NCI-H1417 (cell line): ENCODE results near the gene SND1.

ENCODE experiments used
- DNase-seq, 3 experiments: peaks; one replicate each; lab custom pipeline; 2025; lab: John Stamatoyannopoulos, UW

SND1 gene

DNA sequence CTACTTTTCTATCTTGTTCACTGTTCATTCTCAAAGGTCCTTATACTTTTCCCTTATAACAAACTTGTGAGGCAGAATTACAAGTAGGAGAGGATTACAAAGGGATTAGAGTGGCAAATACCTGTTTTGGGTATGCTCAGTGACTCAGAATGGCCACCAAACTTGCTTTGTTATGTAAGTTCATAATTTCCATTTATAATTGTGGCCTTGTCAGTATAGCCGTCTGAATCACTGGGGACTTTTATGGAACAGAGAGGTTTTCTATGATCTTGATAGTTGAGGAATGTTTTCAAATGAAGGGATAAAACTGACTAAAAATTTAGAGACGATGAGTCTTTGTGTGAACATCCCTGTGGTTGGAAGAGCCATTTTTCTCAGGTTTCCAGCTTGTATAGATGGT is 116.2 kb downstream of the SND1 start:
- no peak for DNase-seq

DNA sequence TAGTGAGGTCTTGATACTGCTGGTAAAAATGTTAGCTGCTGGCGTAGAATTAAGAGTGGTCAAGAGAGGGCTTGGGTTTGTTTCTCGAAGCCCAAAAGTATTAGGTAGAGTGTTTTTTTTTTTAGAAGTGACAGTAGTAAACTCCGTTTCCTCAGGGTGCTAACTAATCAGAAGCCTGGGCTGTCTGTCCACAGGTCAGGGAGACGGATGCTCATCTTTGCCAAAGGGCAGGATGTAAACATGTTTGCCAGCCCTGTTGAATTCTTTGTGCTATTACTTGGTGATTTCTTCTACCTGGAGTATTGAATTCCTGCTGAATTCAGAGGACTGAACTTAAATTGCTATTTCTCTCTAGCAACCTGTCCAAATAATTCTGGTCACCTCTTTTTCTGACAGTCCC is 117.1 kb downstream of the SND1 start:
- DNase-seq, result no peak

DNA sequence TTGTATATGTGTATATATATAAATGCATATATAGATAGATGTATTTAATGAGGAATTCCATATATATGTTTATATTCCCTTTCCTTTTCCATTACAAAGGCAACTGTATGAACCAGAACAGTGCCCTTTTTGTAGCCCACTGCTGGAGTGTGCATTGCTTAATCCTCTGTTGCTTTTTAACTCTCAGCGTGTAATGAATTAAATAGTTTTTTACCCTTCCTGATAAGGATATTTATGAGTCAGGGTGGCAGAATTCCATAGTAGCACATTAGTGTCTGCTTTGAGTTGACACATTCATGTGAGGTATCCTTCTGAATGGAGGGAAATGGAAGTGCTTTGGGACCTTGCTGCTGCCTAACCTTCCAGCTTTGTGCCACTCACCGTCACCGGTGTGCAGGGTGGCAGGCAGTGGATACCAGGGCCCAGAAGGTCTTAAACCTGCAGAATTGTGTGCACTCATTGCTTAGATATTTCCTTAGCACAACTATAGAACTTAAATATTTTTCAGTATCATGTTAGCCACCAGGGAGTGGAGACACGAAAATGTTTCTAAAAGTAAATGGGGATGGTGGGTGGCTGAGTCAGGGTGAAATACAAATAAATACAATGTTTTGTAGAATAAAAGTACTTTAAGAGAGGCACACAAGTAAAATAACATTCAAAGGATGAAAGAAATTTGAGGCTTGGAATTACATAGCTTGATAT is 117.9 kb downstream of the SND1 start:
- DNase-seq, result no peak

DNA sequence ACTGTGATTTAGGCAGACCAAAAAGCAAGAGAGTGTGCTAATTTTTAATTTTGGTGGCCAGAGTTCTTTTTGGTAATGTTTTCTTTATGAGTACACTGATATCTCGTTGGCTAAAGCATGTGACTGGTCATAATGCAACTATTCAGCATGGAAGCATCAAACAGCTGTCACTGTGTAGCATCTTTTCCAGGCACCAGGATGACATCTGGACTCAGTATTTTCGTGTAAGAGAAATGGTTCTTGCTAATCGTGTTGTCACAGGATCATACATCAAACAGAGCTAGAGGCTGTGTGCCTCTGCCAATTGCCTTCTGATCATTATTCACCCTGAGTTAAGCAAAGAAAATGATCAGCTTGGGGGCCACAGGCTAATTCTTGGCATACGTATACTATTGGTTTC is 118.9 kb downstream of the SND1 start:
- DNase-seq, result no peak

DNA sequence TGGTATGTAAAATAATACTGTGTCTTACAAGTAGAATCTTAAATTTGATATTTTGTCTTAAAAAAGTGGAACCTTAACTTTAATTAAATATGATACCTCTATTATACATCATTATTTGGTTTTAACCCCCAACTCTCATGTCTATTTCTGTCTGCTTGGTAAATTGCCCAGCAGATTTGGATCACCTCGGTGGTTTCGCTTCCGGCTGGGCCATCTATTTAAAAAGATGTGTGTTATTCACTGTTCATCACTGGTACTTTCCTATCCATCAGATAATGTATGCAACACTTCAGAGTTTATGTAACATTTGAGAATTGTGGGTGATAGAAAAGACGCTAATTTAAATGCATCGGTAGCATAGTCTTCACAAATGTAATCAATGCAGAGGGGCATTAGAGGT is 119.7 kb downstream of the SND1 start:
- no peak for DNase-seq

DNA sequence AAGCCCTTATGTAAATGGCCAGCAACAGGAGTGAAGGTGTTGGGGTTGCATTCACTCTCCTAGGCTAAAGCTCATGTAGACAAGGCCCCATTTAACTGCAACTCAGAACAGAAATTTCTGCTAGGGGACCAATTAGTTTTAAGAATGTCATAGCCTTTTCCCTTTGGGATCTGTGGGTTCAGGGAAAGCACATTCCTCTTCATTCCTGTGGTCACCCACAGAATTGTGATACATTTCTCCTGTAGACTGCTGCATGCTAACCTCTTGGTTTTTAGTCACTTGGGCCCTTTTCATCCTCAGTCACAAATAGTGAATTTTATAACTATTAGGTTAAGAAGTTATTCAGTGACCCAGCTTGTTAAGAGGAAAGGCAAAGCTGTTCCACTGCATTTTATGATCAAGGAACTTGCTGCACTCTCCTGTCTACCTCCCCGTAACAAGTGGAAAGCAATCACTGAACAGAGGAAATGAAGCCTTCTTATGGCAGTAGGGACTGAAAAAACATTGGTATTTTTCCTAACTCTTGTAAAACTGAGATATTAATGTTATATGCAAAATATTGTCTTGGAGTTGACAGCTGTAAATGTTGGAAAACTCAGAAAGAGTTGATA is 124.9 kb downstream of the SND1 start:
- DNase-seq, result no peak

DNA sequence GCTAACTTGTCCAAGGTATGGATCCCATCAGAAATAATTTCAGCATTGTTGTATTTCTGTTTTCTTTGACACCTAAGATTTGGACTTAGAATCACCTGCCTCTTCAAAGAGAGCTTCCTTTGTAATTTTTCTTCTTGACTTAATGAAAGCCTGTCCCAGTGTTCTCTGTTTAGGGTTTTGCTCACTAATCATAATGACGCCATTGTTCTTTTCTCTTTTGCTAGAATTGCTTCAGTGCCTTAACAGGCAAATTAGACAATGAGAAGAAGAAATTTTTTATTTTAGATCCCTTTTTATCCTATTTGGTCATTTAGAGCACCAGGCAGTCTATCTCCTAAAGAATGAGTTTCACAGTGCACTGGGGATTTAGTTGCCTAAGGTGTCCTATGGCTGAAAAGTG is 128.5 kb downstream of the SND1 start:
- no peak for DNase-seq

DNA sequence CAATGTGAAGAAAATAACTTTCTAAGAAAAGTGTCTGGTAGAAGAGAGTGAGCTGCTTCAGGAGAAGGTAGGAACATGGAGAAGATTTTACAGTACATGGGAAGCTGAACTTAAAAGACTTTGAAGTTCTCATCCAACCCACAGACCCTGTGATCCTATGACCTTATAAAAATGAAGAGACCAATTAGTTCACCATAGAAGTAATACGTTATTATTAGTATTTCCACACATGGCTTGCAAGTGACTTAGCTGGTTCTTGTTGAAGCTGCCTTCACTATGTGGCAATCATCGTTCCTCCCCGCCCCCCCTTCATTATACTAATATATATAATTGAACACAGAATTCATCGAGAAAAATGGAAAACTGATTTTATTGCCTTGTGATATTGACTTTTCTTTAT is 129.1 kb downstream of the SND1 start:
- DNase-seq, result no peak

DNA sequence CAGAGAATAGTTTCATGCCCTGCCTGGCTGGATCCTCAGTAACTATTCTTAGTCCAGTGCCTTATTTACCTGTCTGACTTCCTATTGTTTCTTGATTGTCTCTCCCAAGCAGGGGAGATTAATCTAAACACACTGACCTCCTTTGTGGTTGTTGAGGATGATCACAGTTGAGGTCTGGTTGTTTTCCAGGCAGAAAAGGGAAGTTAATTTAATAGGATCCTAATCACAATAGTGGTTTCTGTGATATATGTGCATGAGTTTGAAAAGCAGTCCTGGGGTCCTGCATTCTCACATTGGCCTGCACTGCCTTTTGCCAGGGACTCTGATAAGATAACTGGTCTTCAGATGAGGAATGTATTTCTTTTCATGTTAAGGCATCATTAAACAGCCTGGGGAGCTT is 130.1 kb downstream of the SND1 start:
- no peak for DNase-seq

DNA sequence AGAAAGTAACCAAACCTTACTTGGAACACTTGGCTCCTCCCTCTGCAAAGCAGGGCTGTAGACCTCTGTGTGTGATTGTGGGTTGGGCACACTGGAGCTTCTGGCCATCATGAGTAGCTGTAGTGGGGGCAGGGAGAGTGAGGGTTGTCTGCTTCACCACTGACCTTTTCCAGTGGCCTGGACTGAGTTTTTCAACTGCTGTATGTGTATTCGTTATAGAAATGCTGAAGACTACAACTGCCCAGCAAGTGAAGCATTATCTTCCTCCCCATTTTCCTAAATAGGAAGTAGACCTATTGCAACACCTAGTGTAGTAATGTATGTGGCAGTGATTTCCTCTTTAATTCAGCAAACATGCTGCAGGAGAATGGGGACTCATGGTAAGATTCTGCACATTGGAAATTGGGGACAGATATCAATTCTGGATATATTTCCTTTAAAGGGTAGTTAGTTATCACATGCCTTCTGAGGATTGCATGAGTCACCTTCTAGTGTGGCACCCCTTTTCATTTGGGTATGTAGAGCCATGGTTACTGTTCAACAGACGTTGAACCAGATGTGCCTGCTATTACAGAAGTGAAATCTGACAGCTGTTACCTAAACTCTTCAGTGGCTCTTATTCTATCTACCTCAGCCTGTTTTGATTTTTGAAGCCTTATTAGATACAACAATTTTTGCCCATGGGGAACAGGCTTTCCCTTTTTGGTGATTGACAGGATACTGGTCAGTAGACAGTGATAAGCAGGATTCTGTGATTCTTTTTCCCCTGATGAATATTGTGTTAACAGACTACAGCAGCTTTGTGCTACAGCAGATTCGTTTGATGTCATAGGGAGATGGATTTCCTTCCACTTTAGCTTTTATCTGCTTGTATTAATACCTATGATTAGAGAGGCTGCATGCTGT is 130.9 kb downstream of the SND1 start:
- peak in 1 of 3 experiments; percentile 44 for DNase-seq

DNA sequence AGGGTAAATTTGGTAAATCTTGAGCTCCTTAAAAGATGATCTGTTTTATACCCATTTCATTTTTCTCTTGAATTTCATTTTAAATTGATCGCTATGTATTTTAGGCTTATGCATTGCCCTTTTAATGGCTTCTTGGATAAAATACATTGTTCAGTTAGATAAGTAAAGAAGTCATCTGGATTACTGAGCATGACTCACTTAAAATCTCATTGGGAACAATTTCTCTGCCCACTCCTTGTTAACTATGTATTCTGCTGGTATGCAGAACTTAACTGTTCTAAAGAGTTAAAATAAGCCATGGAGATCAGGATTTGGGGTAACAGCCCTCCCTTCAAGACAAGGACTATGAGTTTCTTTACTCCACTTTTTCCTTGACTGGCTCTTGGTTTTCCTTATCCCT is 134.2 kb downstream of the SND1 start:
- DNase-seq, result no peak

DNA sequence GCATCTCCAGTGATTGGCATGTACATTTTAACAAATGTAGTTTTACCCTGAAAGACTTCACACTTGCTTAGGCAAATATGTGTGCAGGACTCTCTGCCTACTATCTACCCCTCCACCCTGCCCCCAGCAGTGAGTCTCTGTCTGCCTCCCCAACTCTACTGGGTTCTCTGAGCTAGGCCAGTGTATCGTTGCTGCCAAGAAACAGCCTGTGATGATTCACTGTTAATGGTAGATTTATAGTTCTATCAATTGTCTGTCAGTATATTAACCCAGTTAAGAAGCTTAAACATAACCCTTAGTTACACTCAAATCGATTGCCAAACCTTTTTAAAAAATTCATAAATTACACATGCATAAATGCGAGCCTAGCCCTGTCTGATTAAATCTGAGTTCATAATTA is 137.0 kb downstream of the SND1 start:
- DNase-seq, result no peak

DNA sequence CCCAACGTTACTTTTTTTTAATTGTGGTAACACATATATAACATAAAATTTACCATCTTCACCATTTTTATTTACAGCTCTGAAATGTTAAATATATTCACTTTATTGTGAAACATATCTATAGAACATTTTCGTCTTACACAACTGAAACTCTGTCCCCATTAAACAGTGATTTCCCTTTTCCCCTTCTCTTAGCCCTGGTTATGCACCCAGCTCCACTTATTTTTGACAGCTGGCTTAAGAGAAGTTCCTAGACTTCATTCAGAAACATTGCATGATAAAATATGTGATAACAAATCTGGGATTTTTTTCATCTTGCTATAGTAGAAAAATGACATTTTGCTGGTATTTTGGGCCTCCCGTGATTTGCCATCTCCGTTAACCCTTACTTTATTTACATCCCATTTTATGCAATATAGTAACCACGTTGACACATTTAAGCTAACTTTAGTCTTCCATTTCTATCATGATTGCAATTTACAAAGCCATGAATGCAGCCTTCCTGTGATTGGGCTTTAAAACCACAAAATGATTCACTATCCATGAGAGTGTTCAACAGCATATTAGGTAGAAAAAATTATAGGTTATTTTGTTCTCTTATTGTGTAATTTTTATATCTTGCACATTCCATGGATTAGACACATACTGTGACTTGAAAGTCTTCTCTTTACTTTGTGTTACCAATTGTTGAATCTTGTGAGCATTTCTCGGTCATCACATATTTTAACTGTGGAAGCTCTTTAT is 139.6 kb downstream of the SND1 start:
- no peak for DNase-seq

DNA sequence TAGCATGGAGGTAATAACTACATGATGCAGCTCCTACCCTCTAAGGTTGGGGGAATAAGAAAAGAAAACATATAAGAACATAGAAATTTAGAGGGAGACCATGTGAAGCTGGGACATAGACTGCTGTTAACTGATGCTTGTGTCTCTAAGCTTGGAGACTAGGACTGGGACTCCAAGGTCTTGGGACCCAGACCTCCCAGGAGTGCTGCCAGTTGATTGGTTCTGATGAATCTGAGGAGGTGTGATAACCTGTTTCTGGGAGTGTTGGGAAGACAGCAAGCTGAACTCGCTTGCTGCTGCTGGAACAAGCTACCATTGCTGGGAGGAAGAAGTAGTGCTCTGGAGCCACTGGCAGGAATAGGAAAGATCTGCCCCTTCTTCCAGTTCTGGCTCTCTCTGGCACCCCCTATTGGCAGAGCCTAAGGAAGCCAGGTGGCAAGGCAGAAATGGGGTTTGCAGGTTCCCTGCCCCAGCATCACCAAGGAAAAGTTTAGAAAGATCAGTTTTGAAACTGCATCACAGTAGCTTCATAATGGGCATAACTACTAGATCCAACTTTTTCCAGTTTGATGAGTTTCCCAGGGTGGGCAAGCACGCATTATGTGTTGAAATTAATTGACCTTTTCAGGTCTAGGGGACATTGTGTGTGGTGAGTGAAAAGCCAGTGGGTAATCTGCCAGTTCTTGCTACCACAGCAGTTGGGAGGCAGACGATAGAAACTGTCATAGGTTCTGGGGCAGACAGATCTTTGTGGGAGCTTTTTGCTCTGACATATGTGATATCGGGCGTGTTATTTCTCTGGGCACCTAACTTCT is 140.7 kb downstream of the SND1 start:
- DNase-seq, result peak in 2 of 3 experiments; percentile 22

DNA sequence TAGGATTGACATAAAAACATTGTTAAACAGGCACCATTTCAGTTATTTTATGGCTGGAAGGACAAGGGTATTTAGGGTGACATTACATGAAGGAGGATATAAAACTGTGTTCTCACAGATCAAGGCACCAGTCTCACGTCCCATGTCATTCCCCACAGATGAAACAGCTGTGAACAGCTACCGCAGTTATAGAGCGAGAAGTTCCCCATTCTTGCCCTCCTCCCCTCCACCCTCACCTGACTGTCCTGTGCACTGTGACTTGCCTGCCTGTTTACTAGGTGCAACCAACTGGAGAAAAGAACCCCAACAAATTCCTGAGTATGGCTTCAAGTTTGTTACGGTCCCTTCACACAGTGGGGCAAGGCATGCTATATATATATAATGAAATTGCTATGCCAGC is 141.6 kb downstream of the SND1 start:
- no peak for DNase-seq

DNA sequence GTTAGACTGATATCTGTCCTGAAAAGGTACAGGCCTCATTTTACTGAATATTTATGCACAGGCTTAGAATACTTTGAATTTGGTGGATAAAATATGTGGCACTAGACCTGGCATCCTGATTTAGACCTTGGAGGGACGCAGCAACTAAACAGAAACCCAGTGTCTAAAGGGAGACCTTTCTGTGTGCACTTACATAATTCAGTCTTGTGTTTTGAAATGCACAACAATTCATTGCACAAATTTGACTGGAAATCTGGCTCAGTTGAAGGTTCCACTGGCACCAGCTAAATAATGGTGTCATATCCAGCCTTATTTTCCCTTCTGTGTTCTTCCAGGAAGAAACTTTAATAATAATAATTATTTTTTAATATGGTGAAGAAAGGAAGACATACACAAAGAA is 142.1 kb downstream of the SND1 start:
- DNase-seq, result no peak

DNA sequence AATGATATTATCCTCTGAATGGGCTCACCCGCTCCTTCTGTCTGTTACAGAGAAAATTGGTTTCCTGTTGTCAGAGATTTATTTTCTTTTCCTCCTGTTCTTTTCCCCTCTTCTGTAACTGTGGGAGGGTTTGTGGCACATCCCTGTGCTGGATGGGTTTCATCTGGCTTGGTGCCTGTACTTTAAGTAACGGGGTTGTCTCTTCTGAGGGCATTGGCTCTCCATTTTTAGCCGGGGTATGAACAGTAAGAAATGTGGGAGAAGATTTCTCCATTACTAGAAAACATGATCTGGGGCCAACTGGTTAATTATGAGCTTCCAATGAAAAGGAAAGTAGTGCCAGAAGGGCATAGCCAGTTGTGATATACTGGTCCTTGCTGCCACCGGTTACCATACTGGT is 142.6 kb downstream of the SND1 start:
- no peak for DNase-seq

DNA sequence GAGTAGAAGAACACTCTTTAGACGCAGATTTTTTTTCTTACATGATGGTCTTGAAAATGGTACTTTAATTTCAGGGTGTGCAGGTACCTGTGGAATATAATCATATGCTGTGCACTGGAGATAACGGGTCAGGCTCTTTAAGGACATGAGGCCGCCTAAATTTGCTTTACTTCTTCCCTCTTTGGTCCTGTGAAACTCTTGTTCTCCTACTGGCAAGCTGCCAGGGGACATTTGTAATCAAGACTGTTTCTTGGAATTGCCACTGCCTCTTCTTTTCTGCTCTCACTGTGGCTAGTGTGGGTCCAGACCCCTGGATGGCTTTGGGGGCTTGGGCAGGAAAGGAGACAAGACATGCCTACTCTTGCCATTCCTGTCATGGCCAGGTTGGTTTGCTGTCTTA is 146.0 kb downstream of the SND1 start:
- peak in 1 of 3 experiments; percentile 25 for DNase-seq

DNA sequence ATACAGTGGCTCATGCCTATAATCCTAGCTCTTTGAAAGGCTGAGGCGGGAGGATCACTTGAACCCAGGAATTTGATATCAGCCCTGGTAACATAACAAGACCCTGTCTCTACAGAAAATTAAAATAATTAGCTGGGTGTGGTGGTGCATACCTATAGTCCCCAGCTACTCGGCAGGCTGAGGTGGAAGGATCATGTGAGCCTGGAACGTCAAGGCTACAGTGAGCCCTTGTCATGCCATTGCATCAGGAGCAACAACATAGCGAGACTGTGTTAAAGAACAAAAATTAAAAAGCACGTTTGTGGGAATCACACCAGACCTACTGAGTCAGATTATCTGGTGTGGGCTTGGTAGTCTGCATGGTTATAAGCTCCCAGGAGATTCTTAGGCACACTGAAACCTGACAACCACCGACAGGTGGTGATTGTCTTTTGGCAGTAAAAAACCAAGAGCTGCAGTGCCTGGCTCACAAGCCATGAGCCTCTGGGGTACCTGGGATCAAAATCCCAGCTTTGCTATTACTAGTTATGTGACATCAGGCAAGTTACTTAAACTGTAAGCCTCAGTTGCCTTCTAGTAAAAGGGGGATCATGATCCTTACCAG is 146.9 kb downstream of the SND1 start:
- no peak for DNase-seq

DNA sequence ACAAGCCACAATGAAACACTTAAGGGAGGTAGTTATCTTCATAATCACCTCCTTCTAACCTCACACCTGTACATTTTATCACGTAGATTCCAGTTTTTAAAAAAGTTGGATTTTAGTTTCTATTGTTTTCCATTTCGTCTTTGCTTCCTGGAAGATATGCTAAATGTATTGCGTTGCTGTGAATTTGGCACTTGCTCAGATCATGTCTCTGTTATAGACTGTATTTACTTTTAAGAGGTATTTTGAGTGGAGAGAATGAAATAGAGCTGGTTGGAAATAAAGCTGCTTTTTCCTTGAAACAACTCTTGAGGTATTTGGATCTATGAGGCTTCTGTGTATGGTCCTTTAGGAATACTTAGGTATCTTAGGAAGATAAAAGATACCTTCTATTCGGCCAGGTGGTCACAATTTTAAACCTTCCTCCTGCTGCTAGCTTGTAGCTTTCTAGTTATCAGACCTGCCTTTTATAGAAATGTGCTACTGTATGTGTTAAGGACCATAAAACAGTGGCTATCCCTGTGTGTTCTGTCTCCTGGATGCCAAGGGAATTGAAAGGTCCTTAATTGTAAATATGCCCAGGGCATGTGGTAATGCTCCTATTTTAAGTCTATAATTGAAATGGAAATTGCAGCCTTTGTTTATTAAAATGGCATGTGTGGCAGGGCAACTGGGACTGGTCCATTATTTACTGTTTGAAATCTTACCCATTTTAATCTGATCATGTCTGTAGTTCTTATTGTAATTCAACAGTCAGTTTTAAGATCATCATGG is 147.7 kb downstream of the SND1 start:
- peak in 2 of 3 experiments; percentile 61 to 87 for DNase-seq
